GM18951 (cell line): Measurements from ENCODE around the gene CTCF.

Experiments used
- POLR2A ChIP-seq: IDR thresholded peaks from 4 replicates; pipeline ENCODE4 v1.6.1; 2011; ENCODE audit warnings: mild to moderate bottlenecking; ENCODE audit not compliant: insufficient read length, insufficient read depth; ENCODE audit errors: extremely low read depth
- in situ Hi-C: fragments of 300-500 bp; cut with MboI; formaldehyde crosslinking; loops from one replicate; pipeline ENCODE4 v1.12.0; 2022; ENCODE audit warnings: low sequenced_read_pairs, mixed read lengths, inconsistent platforms; ENCODE audit not compliant: unreplicated experiment

CTCF gene

GRCh38 chr16:67664871-67665270 lies 102.5 kb downstream of the CTCF start:
- no peak for TF ChIP-seq POLR2A
- in situ Hi-C loops, result loop anchor here (25.0 kb wide), 1 partner anchor 372 kb away; no protein-coding TSS in a partner anchor

DNA sequence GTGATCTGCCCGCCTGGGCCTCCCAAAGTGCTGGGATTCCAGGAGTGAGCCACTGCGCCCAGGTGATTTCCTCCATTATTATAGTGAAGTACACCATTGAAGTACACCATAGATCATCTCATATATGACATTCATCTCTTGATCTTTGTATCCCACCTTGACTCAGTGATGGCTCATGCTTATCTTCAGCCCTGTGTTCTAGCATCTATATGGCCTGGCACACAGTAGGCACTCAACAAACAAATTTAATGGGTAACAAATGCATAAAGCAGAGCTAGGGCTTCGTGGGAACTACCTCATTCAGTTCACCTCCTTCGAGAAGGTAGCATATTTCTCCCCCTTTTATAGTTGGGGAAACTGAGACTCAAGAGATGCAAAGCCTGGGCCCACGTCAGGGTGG lies 103.3 kb downstream of the CTCF start:
- in situ Hi-C loops, result loop anchor here (25.0 kb wide), 1 partner anchor 372 kb away; no protein-coding TSS in a partner anchor

GRCh38 chr16:67666032-67666551 lies 103.8 kb downstream of the CTCF start:
- TF ChIP-seq POLR2A, result no peak
- in situ Hi-C loops, result loop anchor here (25.0 kb wide), 1 partner anchor 371 kb away; no protein-coding TSS in a partner anchor

More for the DNA sequence above, 103.3 kb downstream of the CTCF start:
- no peak for TF ChIP-seq POLR2A

- TF ChIP-seq POLR2A, result peak; percentile 14
- in situ Hi-C loops, result loop anchor here (25.0 kb wide), 1 partner anchor 370 kb away; no protein-coding TSS in a partner anchor
Measured at GRCh38 chr16:67666559-67667452, 104.5 kb downstream of the CTCF start, which contains the start of the genes C16orf86 and ENKD1. TSS of gene C16orf86 (plus strand) at chr16:67666814. CDS start at chr16:67666971, 157 bp downstream. TSS of gene ENKD1 (minus strand) at chr16:67666750. CDS start at chr16:67666442, 308 bp downstream.

DNA sequence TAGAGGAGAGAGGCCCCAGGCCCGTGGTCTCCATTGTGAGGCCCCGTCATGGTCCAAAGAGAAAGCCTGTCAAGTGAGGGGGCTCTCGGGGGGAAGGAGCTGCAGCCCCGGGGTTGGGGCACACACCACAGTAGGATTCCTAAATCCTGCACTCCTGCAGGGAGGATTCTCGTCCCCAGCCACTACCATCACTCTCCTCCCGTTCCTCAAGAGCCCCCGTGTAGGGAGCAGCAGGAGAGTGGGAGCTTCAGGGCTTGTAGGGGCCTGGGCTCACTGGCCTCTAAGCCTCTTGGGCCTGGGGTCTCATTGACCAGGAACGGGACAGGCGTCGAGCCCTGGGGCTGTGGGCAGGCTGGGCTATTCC lies 105.1 kb downstream of the CTCF start:
- no peak for TF ChIP-seq POLR2A
- in situ Hi-C loops, result loop anchor here (25.0 kb wide), 1 partner anchor 370 kb away; no protein-coding TSS in a partner anchor

GRCh38 chr16:67667817-67668494 lies 105.6 kb downstream of the CTCF start:
- peak; percentile 30 for TF ChIP-seq POLR2A
- in situ Hi-C loops, result loop anchor here (25.0 kb wide), 1 partner anchor 369 kb away; no protein-coding TSS in a partner anchor

GRCh38 chr16:67668495-67669157 lies 106.3 kb downstream of the CTCF start:
- in situ Hi-C loops, result loop anchor here (25.0 kb wide), 1 partner anchor 369 kb away; no protein-coding TSS in a partner anchor
- no peak for TF ChIP-seq POLR2A

DNA sequence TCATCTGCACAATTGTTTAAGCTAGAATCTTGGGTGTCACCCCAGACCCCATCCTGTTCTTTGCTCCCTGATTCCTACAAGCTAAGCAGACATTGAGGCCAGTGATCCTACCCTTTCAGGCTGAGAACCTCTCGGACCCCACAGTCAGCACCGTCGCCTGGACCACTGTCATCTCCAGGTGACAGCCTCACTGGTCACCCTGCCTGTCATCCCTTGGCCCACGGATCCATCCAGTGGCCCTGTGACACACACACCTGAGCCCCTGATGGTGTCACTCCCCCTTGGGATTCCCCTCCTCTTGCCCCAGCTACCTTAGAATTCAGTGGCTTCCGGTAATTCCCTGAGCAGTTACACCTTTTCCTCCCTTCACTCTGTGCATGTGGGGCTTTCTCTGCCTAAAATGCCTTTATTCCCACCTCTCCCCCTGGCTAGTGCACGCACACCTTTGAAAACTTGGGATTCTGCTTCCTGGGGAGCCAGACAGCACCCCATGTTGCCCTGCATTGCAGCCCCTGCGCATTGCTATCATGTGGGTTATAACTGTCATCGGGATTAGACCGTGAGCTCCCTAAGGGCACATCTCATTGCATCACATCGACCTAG lies 107.3 kb downstream of the CTCF start:
- no peak for TF ChIP-seq POLR2A
- in situ Hi-C loops, result loop anchor here (25.0 kb wide), 1 partner anchor 368 kb away; no protein-coding TSS in a partner anchor

- no peak for TF ChIP-seq POLR2A
- in situ Hi-C loops, result loop anchor here (25.0 kb wide), 1 partner anchor 365 kb away; no protein-coding TSS in a partner anchor
Measured at GRCh38 chr16:67672306-67672705, 110.0 kb downstream of the CTCF start.

DNA sequence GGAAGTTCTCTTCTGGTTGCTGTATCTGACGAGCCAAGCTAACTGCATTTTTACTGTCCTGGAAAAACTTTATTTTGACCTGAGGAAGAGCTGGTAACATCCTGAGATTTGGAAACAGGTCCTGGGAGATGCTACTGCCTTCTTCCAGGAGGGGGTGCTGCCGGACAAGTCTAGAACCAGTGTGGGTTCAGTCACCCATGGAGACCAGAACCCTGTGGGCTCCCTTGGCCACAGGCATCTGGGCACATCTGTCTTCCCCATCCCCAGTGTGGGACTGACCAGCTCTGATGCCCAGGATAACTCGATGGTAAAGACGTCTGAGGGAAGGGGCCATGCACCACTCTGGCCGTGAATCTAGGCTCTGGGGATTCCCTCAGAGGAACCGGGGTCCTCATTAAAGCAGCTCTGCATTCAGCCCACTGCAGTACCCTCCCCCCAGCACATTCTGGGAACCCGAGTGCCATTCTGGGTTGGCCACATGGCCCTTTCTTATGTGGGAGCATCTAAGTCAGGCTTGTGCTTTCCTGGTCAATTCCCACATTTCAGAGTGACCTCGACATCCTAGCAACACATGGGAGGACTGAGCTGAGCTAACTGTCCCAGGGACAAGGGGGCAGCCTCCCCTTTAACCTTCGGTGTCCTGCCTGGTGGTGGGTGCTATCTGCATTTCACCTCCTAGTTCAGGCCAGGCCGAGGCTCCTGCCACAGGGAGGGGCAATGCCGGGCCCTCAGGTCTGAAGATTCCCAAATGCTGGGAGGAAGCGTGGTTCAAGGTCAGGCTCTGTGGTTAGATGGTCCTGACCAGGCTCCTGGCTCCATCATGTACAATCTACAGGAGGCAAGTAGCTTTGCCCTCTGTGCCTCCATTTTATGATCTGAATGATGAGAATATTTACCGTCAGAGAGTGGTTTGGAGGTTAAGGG lies 110.7 kb downstream of the CTCF start:
- TF ChIP-seq POLR2A, result no peak
- in situ Hi-C loops, result loop anchor here (25.0 kb wide), 1 partner anchor 364 kb away; no protein-coding TSS in a partner anchor
